Lower leg skin (tissue), 4 donors: Measurements from ENCODE around the gene STK17B. TPM values are rescaled to one million over a fixed set of nuclear protein-coding genes. Genes with fewer than 3 reads are reported as not detected.
"Not testable (repeated sequence)": the region's sequence is repeated elsewhere in the genome, so short reads cannot be mapped to it uniquely, and the experiment has no call there.

Experiments
- DNase-seq, 2 donors: peaks; one replicate each; pipeline ENCODE4 v3.0.0-alpha.2; 2019; ENCODE audit warnings: low spot score in 2 of 2
- H3K4me3 ChIP-seq: fragments of 200-600 bp; sonication (generic); 2 replicates; pipeline ENCODE4 v1.5.1; 2017; ENCODE audit warnings: mild to moderate bottlenecking, low read depth; ENCODE audit not compliant: poor library complexity, severe bottlenecking
- CTCF ChIP-seq, 3 donors: fragments of 450-650 bp; IDR thresholded peaks; one replicate each; pipeline ENCODE4 v1.5.1; 2016; ENCODE audit warnings: antibody characterized with exemption in 3 of 3, mild to moderate bottlenecking in 3 of 3, moderate library complexity in 2 of 3
- POLR2A ChIP-seq, 2 donors: fragments of 450-650 bp; IDR thresholded peaks; one replicate each; pipeline ENCODE4 v1.6.1; 2016 to 2017; ENCODE audit warnings: antibody characterized with exemption in 2 of 2, mild to moderate bottlenecking in 1 of 2, moderate library complexity in 1 of 2
- WGBS, 2 donors: methylation state at CpG; one replicate each; pipeline ENCODE4 v1.1.5; 2018; 5-methylcytosine and 5-hydroxymethylcytosine counted together
- intact Hi-C: fragments of 100-400 bp; cut with DNase I; formaldehyde crosslinking; loops from one replicate; pipeline ENCODE4 v1.15.0; 2023; ENCODE audit warnings: low total_unique reads
- total RNA-seq, 4 donors: library from RNA; depleted of rRNA; stranded (reverse); fragments of >200 nt; gene quantifications; one replicate each; pipeline ENCODE4 v1.1.0, GENCODE V29; 2016

STK17B gene
- total RNA-seq, 4 donors from 2014 or later = 25.4 to 42.0 (median 35.5) TPM

DNA sequence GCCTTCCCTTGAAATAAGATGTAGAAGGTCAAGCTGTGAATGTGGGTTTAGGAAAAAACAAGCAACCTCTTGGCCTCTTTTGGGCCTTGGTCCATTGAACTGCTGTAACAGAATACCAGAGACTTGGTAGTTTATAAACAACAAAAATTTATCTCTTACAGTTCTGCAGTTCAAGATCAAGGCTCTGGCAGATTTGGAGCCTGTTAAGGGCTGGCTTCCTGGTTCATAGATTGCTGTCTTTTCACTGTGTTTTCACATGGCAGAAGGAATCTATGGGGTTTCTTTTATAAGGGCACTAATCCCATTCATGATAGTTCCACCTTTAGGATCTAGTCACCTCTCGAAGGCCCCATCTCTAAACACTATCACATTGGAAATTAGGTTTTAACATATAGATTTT lies 20.2 kb upstream of the STK17B start:
- intact Hi-C loops = no loop called here
- 94 to 100% methylated on average over 1 of the region's 1 CpG for WGBS, 2 donors
- TF ChIP-seq POLR2A (IDR thresholded peaks at IDR 0.05) (no peak), CTCF (IDR thresholded peaks at IDR 0.05) (no peak)
- H3K4me3 ChIP-seq = no peak overlapping the region
- DNase-seq = no peak

GRCh38 chr2:196187898-196188458 lies 16.6 kb upstream of the STK17B start:
- intact Hi-C loops = no loop called here
- no peak overlapping the region for H3K4me3 ChIP-seq
- DNase-seq = no peak
- TF ChIP-seq POLR2A (IDR thresholded peaks at IDR 0.05) = no peak
- 77 to 79% methylated on average over 2 of the region's 2 CpGs for WGBS, 2 donors

GRCh38 chr2:196187175-196187700 lies 15.9 kb upstream of the STK17B start:
- intact Hi-C loops, DNase-seq, H3K4me3 ChIP-seq: not testable (repeated sequence)
- WGBS, 2 donors = 85 to 91% methylated on average over 2 of the region's 2 CpGs

DNA sequence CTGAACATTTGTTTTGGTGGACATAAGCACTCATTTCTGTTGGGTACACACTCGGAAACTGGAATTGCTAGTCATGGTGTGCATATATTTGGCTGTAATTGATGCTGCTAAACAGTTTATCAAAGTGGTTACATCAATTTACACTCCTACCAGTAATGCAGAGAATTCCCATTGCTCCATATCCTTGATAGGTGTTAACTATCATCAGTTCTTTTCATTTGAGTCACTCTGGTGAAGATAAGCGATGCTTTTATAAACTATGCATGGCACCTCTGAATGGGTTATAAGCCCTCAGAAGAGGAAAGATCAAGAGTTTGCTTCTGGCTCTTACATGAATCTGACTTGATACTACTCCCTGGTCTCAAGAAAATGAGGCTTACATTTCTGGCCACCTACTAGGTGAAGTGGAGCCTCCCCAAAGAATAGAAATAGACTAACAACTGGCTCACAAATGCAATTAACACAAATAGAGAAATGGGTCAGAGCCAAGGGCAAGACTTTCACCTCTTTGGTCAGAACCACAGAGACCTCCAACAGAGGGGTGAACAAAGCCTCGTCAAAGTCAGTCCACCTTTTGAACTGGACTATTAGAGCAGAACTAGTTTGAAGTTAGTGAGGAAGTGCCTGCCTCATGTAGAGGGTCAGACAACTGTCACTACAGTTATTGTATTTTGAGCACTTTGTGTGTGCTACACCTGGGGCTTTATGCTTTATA lies 15.0 kb upstream of the STK17B start:
- TF ChIP-seq POLR2A (IDR thresholded peaks at IDR 0.05) = no peak
- TF ChIP-seq CTCF (IDR thresholded peaks at IDR 0.05) = no peak
- H3K4me3 ChIP-seq = no peak overlapping the region
- DNase-seq = no peak
- intact Hi-C loops = no loop called here
- 87 to 88% methylated on average over 3 of the region's 3 CpGs for WGBS, 2 donors

- no peak overlapping the region for H3K4me3 ChIP-seq
- no peak for DNase-seq
- no peak for TF ChIP-seq POLR2A (IDR thresholded peaks at IDR 0.05)
- no peak for TF ChIP-seq CTCF (IDR thresholded peaks at IDR 0.05)
- WGBS, 2 donors = 90 to 91% methylated on average over 3 of the region's 3 CpGs
- intact Hi-C loops = no loop called here
Measured at GRCh38 chr2:196184921-196185320, 13.5 kb upstream of the STK17B start.

DNA sequence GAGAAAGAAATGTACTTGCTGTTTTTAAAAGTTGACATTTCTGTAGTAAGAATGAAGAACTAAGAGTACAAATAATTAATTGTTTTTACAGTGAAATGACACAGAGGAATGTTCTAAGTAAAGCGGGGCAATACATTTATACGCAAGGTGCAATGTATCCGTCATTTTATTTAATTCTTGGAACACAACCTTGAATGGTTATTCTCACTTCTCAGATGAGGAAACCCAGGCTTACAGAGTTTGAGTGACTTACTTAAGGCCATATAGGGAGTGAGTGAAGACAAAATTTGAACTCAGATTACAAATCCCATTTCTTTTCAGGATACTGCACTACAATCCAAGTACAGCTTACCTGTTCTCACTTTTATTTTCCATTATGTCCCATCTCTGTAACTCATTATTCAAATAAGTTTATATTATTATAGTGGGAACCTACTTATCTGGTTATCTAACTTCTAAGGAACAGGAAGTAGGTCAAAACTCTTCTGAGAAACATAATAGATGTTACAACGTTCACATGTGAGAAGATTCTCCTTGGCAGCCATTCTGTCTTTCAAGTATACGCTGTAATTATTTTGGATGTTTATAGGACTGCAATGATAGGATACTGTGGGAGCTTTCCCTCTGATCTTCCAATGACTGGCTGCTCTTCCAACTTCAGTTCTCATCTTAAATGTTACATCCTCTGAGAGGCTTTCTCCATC lies 12.3 kb upstream of the STK17B start:
- TF ChIP-seq POLR2A (IDR thresholded peaks at IDR 0.05) (no peak), CTCF (IDR thresholded peaks at IDR 0.05) (no peak)
- WGBS, 2 donors = 73 to 75% methylated on average over 5 of the region's 5 CpGs
- intact Hi-C loops = no loop called here

More for the DNA sequence above, 12.3 kb upstream of the STK17B start:
- no peak overlapping the region for H3K4me3 ChIP-seq
- no peak for DNase-seq
